Tongue (tissue), 2 donors: ENCODE data around the gene SDHD. TPM values are rescaled to one million over a fixed set of nuclear protein-coding genes. Genes with fewer than 3 reads are reported as not detected.
"Not testable (repeated sequence)": the region's sequence is repeated elsewhere in the genome, so short reads cannot be mapped to it uniquely, and the experiment has no call there.

ENCODE experiments used
- DNase-seq: peaks from one replicate; pipeline ENCODE4 v3.0.0-alpha.2; 2015
- total RNA-seq: library from RNA; depleted of rRNA; stranded (reverse); fragments of >200 nt; gene quantifications from one replicate; pipeline ENCODE4 v1.2.3, GENCODE V29; 2014

The SDHD gene
- total RNA-seq = 190 TPM

GRCh38 chr11:112086422-112087191, at the start of gene SDHD, which contains the start of gene TIMM8B:
Gene SDHD (plus strand): TSS chr11:112086873. CDS start chr11:112086908, 35 bp downstream.
Gene TIMM8B (minus strand): TSS chr11:112086756. CDS start chr11:112086723, 33 bp downstream.
- peak; percentile 99 for DNase-seq

DNA sequence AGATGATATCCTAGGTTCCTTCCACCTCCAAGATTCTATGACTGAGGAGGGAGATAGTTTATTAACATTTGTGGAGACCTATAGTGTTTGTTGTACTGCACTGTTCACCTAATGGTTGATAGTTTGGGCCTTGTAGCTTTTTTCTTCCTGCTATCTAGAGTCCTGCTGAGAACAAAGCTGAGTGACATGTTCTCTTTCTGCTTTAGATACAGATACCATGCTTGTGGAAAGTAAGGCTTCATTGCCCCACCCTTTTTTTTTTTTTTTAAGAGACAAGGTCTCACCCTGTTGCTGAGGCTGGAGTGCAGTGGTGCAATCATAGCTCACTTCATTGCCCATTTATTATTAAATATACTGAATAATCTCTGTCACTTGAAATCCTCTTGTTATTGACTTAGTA, 49.1 kb upstream of the SDHD start:
- DNase-seq = no peak

DNA sequence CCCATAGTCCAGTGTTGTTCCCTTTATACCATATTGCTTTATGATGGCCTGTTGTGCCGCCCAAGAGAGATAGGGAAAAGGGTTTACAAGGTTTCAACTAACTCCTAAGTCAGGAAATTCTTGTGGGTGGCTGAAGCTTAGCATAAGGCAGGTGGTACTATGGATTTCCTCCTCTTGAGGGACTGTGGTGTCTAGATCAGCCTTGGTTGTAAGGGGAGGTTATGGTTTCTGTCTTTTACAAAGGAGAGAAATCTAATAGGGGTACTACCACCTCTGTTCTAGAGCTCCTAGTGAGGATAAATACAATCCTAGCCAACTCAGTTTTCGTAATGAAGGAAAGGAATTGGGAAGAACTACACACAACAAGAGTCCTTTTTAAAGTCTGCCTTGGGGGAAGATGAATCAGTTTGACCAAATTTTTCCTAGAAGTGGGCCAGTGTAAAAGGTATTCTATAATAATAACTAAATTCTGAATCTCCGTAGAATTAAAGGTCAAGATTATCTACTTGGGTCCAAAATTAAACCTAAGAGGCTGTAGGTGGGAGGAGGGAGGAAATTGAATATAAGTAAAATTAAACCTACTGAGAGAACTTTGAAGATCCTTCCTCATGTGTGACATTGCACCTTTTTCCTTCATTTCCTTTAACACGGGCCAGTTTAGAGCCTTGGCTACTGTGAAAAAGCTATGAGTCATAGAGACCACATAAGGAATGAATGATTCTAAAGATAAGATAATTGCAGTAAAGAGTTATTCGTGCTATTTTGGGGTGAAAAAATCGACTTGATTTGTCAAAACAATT, 44.3 kb upstream of the SDHD start:
- no peak for DNase-seq

- no peak for DNase-seq
Measured at GRCh38 chr11:112042961-112043304, 43.7 kb upstream of the SDHD start.

DNA sequence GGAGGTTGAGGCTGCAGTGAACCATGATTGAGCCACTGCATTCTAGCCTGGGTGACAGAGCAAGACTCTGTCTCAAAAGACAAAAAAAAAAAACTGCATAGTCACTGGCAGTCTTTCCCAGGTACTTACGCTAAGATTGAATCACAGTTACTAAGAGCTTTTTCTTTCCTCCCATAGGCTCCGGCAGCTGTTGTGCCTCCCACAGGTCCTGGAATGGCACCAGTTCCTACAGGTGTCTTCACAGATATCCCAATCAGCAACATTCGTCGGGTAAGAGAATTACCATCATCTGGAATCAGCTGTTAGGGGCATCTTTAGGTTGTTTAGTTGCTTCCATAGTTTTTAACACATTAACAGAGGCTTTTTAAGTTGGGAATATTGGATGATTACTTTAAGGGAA, 41.7 kb upstream of the SDHD start:
- no peak for DNase-seq

DNA sequence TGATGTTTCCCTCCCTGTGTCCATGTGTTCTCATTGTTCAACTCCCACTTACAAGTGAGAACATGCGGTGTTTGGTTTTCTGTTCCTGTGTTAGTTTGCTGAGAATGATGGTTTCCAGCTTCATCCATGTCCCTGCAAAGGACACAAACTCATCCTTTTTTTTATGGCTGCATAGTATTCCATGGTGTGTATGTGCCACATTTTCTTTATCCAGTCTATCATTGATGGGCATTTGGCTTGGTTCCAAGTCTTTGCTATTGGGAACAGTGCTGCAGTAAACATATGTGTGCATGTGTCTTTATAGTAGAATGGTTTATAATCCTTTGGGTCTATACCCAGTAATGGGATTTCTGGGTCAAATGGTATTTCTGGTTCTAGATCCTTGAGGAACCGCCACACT, 40.0 kb upstream of the SDHD start:
- DNase-seq = not testable (repeated sequence)

GRCh38 chr11:112048256-112048655, 38.4 kb upstream of the SDHD start:
- not testable (repeated sequence) for DNase-seq

DNA sequence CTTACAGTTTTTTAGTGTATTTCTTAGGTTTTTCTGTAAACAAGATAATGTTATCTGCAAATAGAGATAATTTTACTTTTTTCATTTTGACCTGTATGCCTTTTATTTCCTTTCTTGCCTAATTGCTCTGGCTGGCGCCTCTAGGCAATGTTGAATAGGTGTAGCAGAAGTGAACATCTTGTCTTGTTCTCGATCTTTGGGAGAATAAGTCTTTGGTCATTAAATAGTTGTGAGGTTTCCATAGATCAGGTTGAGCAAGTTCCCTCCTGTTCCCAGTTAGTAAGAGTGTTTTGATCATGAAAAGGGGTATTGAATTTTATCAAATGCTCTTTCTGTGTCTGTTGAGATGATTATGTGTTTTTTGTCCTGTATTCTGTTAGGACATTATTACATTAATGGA, 36.9 kb upstream of the SDHD start:
- DNase-seq = no peak

DNA sequence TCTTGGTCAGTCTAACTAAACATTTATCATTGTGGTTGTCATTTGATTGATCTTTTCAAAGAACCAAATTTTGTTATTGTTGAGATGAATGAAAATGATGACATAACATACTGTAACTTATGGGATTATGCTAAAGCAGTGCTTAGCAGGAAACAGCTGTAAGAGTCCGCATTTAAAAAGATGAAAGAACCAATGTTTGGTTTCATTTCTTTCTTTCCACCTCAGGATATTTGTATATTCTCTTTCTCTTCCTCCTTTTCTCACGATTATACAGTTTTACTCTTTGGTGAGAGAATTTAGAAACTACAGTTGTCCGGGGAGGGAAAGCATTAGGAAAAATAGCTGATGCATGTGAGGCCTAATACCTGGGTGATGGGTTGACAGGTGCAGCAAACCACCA, 36.0 kb upstream of the SDHD start:
- no peak for DNase-seq

GRCh38 chr11:112051768-112052167, 34.9 kb upstream of the SDHD start:
- DNase-seq = no peak

GRCh38 chr11:112057170-112057569, 29.5 kb upstream of the SDHD start:
- DNase-seq = no peak

GRCh38 chr11:112058103-112058502, 28.6 kb upstream of the SDHD start:
- no peak for DNase-seq

GRCh38 chr11:112062923-112063322, 23.8 kb upstream of the SDHD start:
- DNase-seq = no peak

GRCh38 chr11:112073941-112074811, 12.5 kb upstream of the SDHD start, which contains the start of the genes NKAPD1 and PIH1D2:
Gene NKAPD1 (plus strand): TSS chr11:112074299. CDS start chr11:112075575, 1,276 bp downstream.
Gene PIH1D2 (minus strand): TSS chr11:112074017. CDS start chr11:112073174, 843 bp downstream.
- peak; percentile 91 for DNase-seq

- no peak for DNase-seq
Measured at GRCh38 chr11:112082729-112083128, 3.9 kb upstream of the SDHD start.

GRCh38 chr11:112085822-112086421, 751 bp upstream of the SDHD start:
- no peak for DNase-seq

DNA sequence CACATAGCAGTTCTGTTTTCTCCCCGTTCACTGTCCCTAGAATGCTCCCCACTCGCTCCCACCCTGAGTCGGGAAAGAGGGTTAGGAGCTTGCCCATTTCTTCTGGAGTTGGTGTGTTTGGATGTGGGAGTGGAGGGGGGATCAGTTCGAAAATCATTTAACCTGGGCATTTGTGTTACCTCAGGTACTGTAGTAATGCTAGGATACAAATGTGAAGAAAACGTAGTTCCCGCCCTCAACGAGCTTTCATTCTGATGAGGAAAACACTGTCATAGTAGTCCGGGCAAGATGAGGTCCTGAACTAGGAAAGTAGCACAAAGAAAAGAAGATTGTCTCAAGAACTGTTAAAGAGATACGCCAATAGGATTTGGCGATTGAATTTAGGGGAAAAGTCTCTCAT, 539 bp downstream of the SDHD start:
- DNase-seq = no peak

DNA sequence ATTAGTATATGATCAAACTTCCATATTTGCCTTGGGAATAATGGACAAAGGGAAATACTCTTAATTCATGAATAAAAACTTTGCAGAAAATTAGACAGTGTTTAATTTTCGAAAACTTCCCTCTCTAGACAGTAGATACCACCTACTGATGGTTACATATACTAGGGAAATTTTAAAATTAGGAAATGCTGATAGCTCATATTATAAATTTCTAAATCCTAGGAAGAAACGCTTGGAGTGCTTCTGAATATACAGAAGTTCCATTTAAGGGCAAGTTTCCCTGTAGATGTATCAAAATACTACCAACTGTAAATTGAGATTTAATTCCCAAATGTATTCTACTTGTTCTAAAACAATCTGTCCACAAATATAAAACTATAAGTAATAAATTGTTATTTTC, 8.6 kb downstream of the SDHD start:
- not testable (repeated sequence) for DNase-seq

DNA sequence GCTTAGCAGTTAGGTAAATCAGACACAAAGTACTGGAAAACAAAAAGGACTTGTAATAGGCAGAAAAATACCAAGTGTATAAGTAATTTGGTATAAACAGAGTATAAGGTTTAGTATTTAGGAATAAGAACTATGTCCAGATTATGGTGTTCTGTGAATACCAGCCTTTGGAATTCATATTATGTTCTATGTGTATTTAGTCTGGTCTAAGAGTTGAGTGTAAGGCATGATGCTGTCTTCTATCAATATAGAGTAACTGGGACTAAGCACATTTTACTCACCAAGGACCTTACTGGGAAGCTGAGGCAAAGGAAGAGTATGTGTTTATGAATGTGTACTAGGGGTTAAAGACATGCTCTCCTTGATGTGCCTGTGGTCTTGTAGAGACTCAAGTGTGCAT, 9.5 kb downstream of the SDHD start:
- no peak for DNase-seq

DNA sequence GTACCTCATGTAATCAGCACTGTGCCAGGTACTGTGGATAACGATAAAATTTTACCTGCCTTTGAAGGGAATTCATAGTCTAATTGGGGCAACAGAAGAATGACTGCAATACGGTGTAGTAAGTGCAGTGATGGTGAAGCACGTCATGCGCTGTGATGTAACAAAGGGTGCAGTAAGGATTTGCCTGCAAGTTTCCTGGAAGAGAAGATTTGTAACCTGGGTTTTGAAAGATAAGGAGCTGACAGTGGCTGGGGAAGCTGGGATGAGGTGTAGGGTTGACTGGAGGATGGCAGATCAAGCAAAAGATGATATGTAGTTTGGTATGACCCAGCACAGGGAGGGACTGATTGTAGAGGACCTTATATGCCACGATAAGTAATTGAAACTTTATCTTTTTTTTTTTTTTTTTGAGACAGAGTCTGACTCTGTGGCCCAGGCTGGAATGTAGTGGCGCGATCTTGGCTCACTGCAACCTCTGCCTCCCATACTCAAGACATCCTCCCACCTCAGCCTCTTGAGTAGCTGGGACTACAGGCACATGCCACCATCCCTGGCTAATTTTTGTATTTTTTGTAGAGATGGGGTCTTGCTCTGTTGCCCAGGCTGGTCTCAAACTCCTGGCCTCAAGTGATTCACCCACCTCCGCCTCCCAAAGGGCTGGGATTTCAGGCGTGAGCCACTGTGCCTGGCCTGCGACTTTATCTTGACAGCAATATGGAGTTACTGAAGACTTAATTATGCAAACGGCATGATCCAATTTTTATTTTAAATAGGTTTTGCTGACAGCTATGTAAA, 11.3 kb downstream of the SDHD start:
- no peak for DNase-seq

GRCh38 chr11:112100462-112100861, 13.8 kb downstream of the SDHD start:
- DNase-seq = no peak
